Mesenchymal stem cell (in vitro differentiated cells and primary cell): Measurements from ENCODE around the gene ACVRL1.
A peak's percentile ranks its signal among the peaks of the same experiment; 100 is the strongest.

Source experiments
- DNase-seq: peaks from one replicate; pipeline ENCODE4 v3.0.0-alpha.2; 2013
- H2AFZ ChIP-seq: one replicate; pipeline ENCODE4 v1.6.1; 2013; ENCODE audit warnings: low read depth, mild to moderate bottlenecking, control low read depth, inconsistent platforms, low read length, moderate library complexity
- H2AK5ac ChIP-seq: 2 replicates; pipeline ENCODE4 v1.6.1; 2013; ENCODE audit warnings: low read length, moderate library complexity, mild to moderate bottlenecking, inconsistent platforms; ENCODE audit not compliant: severe bottlenecking
- H2BK120ac ChIP-seq: one replicate; pipeline ENCODE4 v1.6.1; 2013; ENCODE audit warnings: low read depth, mild to moderate bottlenecking, inconsistent platforms, low read length, moderate library complexity
- H2BK12ac ChIP-seq, 2 experiments: one replicate each; pipeline ENCODE4 v1.6.1; 2013; ENCODE audit warnings: inconsistent platforms in 2 of 2, low read length in 2 of 2, mild to moderate bottlenecking in 2 of 2, moderate library complexity in 2 of 2, control low read depth in 1 of 2
- H2BK15ac ChIP-seq: one replicate; pipeline ENCODE4 v1.6.1; 2013; ENCODE audit warnings: mild to moderate bottlenecking, low read depth, inconsistent platforms; ENCODE audit not compliant: poor library complexity, severe bottlenecking
- H2BK5ac ChIP-seq: 2 replicates; pipeline ENCODE4 v1.6.1; 2013; ENCODE audit warnings: low read depth, mild to moderate bottlenecking, low read length, control low read depth, inconsistent platforms; ENCODE audit not compliant: poor library complexity, severe bottlenecking
- H3K14ac ChIP-seq, 2 experiments: one replicate each; pipeline ENCODE4 v1.6.1; 2013; ENCODE audit warnings: inconsistent platforms in 2 of 2, low read length in 2 of 2, control low read depth in 1 of 2, mild to moderate bottlenecking in 1 of 2, moderate library complexity in 1 of 2
- H3K18ac ChIP-seq, 2 experiments: one replicate each; pipeline ENCODE4 v1.6.1; 2013; ENCODE audit warnings: inconsistent platforms in 2 of 2, low read length in 2 of 2, control low read depth in 1 of 2, low read depth in 1 of 2, mild to moderate bottlenecking in 1 of 2
- H3K23ac ChIP-seq, 2 experiments: one replicate each; pipeline ENCODE4 v1.6.1; 2013; ENCODE audit warnings: inconsistent platforms in 2 of 2, low read length in 2 of 2, mild to moderate bottlenecking in 2 of 2, moderate library complexity in 2 of 2, control low read depth in 1 of 2
- H3K27ac ChIP-seq: 2 replicates; pipeline ENCODE4 v1.5.1; 2013; ENCODE audit warnings: mild to moderate bottlenecking, moderate library complexity, low read length, control low read depth, inconsistent platforms; ENCODE audit not compliant: poor library complexity, severe bottlenecking
- H3K27me3 ChIP-seq, 2 experiments: 2 replicates each; pipeline versions ENCODE4 v1.6.1 to v1.7.0; 2013; ENCODE audit warnings: low read length in 2 of 2, mild to moderate bottlenecking in 2 of 2, moderate library complexity in 2 of 2, control low read depth in 1 of 2, inconsistent platforms in 1 of 2; ENCODE audit not compliant: control insufficient read depth in 1 of 2, insufficient read depth in 1 of 2
- H3K36me3 ChIP-seq, 2 experiments: 2 replicates each; pipeline versions ENCODE4 v1.6.1 to v1.7.0; 2013; ENCODE audit warnings: low read length in 2 of 2, control low read depth in 1 of 2, inconsistent platforms in 1 of 2, low read depth in 1 of 2, mild to moderate bottlenecking in 1 of 2; ENCODE audit not compliant: insufficient read depth in 2 of 2, control insufficient read depth in 1 of 2
- H3K4ac ChIP-seq, 2 experiments: one replicate each; pipeline ENCODE4 v1.6.1; 2013; ENCODE audit warnings: inconsistent platforms in 2 of 2, low read length in 2 of 2, mild to moderate bottlenecking in 2 of 2, moderate library complexity in 2 of 2, control low read depth in 1 of 2, low read depth in 1 of 2
- H3K4me1 ChIP-seq: 2 replicates; pipeline ENCODE4 v1.6.1; 2013; ENCODE audit warnings: low read depth, low read length, control low read depth; ENCODE audit not compliant: control insufficient read depth, insufficient read depth
- H3K4me2 ChIP-seq: 2 replicates; pipeline ENCODE4 v1.6.1; 2013; ENCODE audit warnings: low read length, mild to moderate bottlenecking, inconsistent platforms; ENCODE audit not compliant: poor library complexity, severe bottlenecking
- H3K4me3 ChIP-seq, 2 experiments: 2 replicates each; pipeline versions ENCODE4 v1.5.1 to v1.7.0; 2013; ENCODE audit warnings: low read length in 2 of 2, mild to moderate bottlenecking in 2 of 2, control low read depth in 1 of 2, low read depth in 1 of 2; ENCODE audit not compliant: insufficient read depth in 1 of 2
- H3K79me1 ChIP-seq: replicated peaks from 2 replicates; pipeline ENCODE4 v1.6.1; 2013; ENCODE audit warnings: mild to moderate bottlenecking, control low read depth, low read length, inconsistent platforms; ENCODE audit not compliant: poor library complexity, severe bottlenecking
- H3K9ac ChIP-seq: 2 replicates; pipeline ENCODE4 v1.7.0; 2013; ENCODE audit warnings: mild to moderate bottlenecking, low read length, moderate library complexity
- H3K9me3 ChIP-seq: 2 replicates; pipeline ENCODE4 v1.7.0; 2013; ENCODE audit warnings: mild to moderate bottlenecking, low read length; ENCODE audit not compliant: control insufficient read depth
- H4K8ac ChIP-seq: one replicate; pipeline ENCODE4 v1.6.1; 2013; ENCODE audit warnings: inconsistent platforms, mild to moderate bottlenecking, low read length, moderate library complexity
- H4K91ac ChIP-seq: one replicate; pipeline ENCODE4 v1.6.1; 2013; ENCODE audit warnings: mild to moderate bottlenecking, low read length, inconsistent platforms
- WGBS: methylation state at CpG from one replicate; pipeline ENCODE4 v1.1.7; 2013; ENCODE audit warnings: mixed read lengths; 5-methylcytosine and 5-hydroxymethylcytosine counted together

The ACVRL1 gene

GRCh38 chr12:51874000-51874399, 33.3 kb upstream of the ACVRL1 start:
- H3K4me2 ChIP-seq: no peak overlapping the region
- no peak overlapping the region for H2AK5ac ChIP-seq
- H3K27me3 ChIP-seq: peaks cover 26 to 38% of the 10 kb centered on the region in 2 experiments
- H4K8ac ChIP-seq: no peak overlapping the region
- 77% methylated on average over 5 of the region's 8 CpGs for WGBS
- DNase-seq: no peak
- H3K36me3 ChIP-seq: no peaks in the 10 kb centered on the region
- H2BK12ac ChIP-seq: no peak overlapping the region
- no peaks in the 10 kb centered on the region for H3K79me1 ChIP-seq
- no peak overlapping the region for H3K9ac ChIP-seq
- no peak overlapping the region for H2BK15ac ChIP-seq
- H3K4ac ChIP-seq: no peak overlapping the region
- H2BK5ac ChIP-seq: no peak overlapping the region
- H3K27ac ChIP-seq: no peak overlapping the region
- H2BK120ac ChIP-seq: no peak overlapping the region
- no peak overlapping the region for H3K4me3 ChIP-seq
- peaks cover 7% of the 10 kb centered on the region for H3K4me1 ChIP-seq
- H3K9me3 ChIP-seq: no peaks in the 10 kb centered on the region
- H2AFZ ChIP-seq: no peak overlapping the region
- H3K14ac ChIP-seq: no peak overlapping the region
- H3K18ac ChIP-seq: no peak overlapping the region
- no peak overlapping the region for H3K23ac ChIP-seq
- H4K91ac ChIP-seq: no peak overlapping the region

GRCh38 chr12:51874486-51874885, 32.8 kb upstream of the ACVRL1 start:
- Histone ChIP-seq H3K4me3 (no peak overlapping the region), H3K18ac (no peak overlapping the region), H3K27me3 (peaks cover 25 to 33% of the 10 kb centered on the region in 2 experiments), H2BK120ac (no peak overlapping the region), H3K79me1 (no peaks in the 10 kb centered on the region), H3K27ac (no peak overlapping the region), H2BK12ac (no peak overlapping the region), H3K9ac (no peak overlapping the region), H3K9me3 (no peaks in the 10 kb centered on the region), H3K4ac (no peak overlapping the region), H4K8ac (no peak overlapping the region), H2AK5ac (no peak overlapping the region), H2BK15ac (no peak overlapping the region), H3K4me2 (no peak overlapping the region), H3K14ac (no peak overlapping the region), H2AFZ (no peak overlapping the region), H3K36me3 (no peaks in the 10 kb centered on the region), H3K4me1 (peaks cover 2% of the 10 kb centered on the region), H3K23ac (no peak overlapping the region), H2BK5ac (no peak overlapping the region), H4K91ac (no peak overlapping the region)
- 90% methylated on average over 4 of the region's 4 CpGs for WGBS
- no peak for DNase-seq

- Histone ChIP-seq H3K9ac (peak overlapping the region; percentile 15), H3K27me3 (peaks cover 0 to 4% of the 10 kb centered on the region in 2 experiments), H3K4me3 (no peak overlapping the region), H2BK120ac (no peak overlapping the region), H3K4me1 (no peaks in the 10 kb centered on the region), H2AK5ac (no peak overlapping the region), H3K14ac (no peak overlapping the region), H3K4me2 (no peak overlapping the region), H3K27ac (no peak overlapping the region), H3K79me1 (no peaks in the 10 kb centered on the region), H2BK15ac (no peak overlapping the region), H3K18ac (no peak overlapping the region), H3K9me3 (no peaks in the 10 kb centered on the region), H3K36me3 (no peaks in the 10 kb centered on the region), H4K91ac (no peak overlapping the region), H2BK12ac (no peak overlapping the region), H3K23ac (no peak overlapping the region), H2AFZ (no peak overlapping the region), H4K8ac (no peak overlapping the region), H3K4ac (no peak overlapping the region), H2BK5ac (no peak overlapping the region)
- 95% methylated on average over 2 of the region's 3 CpGs for WGBS
- DNase-seq: no peak
Observed at GRCh38 chr12:51879102-51879501, 28.2 kb upstream of the ACVRL1 start.

- Histone ChIP-seq H3K4me1 (peaks cover 4% of the 10 kb centered on the region), H3K4ac (no peak overlapping the region), H3K9ac (no peak overlapping the region), H3K27ac (no peak overlapping the region), H2BK15ac (no peak overlapping the region), H2BK120ac (no peak overlapping the region), H2BK12ac (no peak overlapping the region), H2BK5ac (no peak overlapping the region), H3K23ac (no peak overlapping the region), H3K36me3 (no peaks in the 10 kb centered on the region), H3K4me3 (no peak overlapping the region), H2AK5ac (no peak overlapping the region), H3K79me1 (no peaks in the 10 kb centered on the region), H3K4me2 (no peak overlapping the region), H3K27me3 (no peaks in the 10 kb centered on the region), H3K9me3 (no peaks in the 10 kb centered on the region), H2AFZ (no peak overlapping the region), H3K14ac (no peak overlapping the region), H4K8ac (no peak overlapping the region), H4K91ac (no peak overlapping the region), H3K18ac (peak overlapping the region in 1 of 2 experiments; percentile 52)
- DNase-seq: no peak
- WGBS: 80% methylated on average over 1 of the region's 1 CpG
Observed at GRCh38 chr12:51883295-51883694, 24.0 kb upstream of the ACVRL1 start.
